GM18909 (cell line): ENCODE data around the gene CYP2A6.
"Not testable (repeated sequence)": the region's sequence is repeated elsewhere in the genome, so short reads cannot be mapped to it uniquely, and the experiment has no call there.

Experiments used
- ATAC-seq: cut with Tn5 transposase; IDR thresholded peaks from one replicate; pipeline ENCODE4 v1.9.1; 2021; ENCODE audit warnings: mild to moderate bottlenecking; ENCODE audit not compliant: unreplicated experiment, poor library complexity

Gene CYP2A6

DNA sequence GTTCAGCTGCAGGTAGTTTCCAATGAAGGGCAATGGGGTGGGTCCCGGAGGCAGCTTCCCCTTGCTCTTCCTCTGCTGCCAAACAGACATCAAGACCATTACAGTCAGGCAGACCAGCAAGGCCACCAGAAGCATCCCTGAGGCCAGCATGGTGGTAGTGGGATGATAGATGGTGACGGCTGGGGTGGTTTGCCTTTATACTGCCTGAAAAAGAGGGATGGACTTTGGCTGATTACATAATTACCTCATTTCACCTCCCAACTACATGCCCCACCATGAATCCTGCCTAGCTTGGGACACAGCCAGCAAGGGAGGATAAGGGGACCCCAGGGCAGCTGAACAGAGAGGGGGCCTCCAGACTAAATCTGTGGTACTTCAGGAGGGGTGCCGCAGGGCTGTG, at the start of gene CYP2A6:
CYP2A6 (minus strand) TSS at position 171 of the 400 bp plus-strand sequence; CDS start at position 150, 21 bp downstream.
- not testable (repeated sequence) for ATAC-seq

- not testable (repeated sequence) for ATAC-seq
Observed at GRCh38 chr19:40899964-40900363, 49.7 kb upstream of the CYP2A6 start.

- ATAC-seq, result not testable (repeated sequence)
Observed at GRCh38 chr19:40896843-40897789, 46.9 kb upstream of the CYP2A6 start.

DNA sequence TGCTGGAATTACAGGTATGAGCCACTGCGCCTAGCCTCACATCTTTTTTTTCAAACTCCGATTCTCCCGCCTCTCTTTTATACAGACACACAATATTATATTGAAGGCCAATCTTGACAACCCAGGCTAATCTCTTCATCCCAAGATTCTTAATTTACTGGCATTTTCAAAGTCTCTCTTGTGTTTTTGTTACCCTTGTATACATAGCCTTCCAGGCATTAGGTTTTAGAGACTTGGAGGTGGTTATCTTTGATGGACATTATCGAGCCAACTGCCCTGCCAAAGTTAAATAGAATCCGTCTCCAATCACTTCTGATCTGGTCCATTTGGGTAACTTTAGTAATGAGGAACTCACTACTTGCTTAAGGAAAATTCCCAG, 46.2 kb upstream of the CYP2A6 start:
- ATAC-seq, result no peak

DNA sequence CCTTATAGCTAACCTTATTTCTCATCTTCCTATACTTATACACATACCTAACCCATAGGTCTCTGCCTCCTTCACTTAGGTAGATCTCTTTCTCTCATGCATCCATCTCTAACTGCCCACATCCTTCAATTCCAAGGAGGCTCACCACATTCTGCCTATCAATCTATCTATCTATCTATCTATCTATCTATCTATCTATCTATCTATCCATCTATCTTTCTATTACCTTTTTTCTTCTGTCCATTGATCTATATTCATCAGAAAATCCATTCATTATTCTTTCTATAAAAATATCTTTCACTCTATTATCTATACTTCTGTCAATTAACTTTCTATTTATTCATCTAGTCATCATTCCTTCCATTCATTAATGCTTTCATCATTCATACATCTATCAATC, 42.9 kb upstream of the CYP2A6 start:
- ATAC-seq, result no peak

DNA sequence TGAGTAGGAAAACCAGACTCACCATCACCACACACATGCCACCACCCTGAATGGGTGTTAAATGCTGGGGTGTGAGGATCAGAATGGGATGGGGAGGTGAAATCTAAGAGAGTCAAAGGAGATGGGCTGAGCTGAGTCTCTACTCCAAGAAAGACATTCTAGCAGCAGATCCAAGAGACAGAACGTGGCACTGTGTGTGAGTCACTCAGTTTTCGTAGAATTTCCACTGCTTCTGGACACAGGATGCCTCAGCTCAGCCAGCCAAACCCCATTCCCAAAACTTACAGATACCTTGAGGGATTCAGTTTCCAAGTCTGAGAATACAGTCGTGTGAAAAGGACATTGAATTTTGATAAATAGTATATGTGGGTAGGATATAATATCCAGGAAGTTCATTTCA, 39.1 kb upstream of the CYP2A6 start:
- ATAC-seq, result no peak

GRCh38 chr19:40888191-40888590, 37.9 kb upstream of the CYP2A6 start:
- no peak for ATAC-seq

DNA sequence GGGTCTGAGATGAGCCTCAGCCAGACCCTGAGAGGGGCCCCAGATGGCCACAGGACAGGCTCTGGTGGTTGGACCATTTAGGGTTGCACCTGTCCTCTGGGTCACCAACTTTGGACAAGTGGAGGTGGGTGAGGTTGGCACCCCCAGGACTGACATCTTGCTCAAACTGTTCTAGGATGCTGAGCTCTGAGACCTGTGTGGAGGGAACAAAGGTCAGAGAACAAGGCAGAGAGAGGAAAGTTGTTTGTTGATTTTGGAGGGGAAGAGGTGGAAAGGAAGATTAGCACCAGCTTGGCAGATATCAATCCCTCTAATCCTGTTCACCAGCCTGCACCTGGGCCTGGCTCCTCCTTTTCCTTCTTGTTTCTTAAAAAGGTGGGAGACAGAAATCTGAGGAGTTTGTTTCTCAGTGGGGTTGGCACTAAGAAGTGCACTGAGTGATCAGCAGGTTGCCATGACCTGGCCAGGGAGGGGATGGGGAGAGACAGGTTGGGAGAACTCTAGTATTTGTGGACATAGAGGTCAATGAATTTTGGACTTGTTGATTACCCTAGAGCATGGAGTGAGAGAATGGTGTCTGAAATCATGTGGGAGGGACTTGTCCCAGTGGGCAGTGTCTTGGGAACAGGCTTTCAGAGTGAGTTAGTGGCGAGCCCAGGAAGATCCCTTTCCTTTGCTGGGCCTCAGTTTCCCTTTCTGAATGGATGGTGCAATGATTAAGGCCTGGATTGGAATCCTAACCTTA, 34.1 kb upstream of the CYP2A6 start:
- not testable (repeated sequence) for ATAC-seq

DNA sequence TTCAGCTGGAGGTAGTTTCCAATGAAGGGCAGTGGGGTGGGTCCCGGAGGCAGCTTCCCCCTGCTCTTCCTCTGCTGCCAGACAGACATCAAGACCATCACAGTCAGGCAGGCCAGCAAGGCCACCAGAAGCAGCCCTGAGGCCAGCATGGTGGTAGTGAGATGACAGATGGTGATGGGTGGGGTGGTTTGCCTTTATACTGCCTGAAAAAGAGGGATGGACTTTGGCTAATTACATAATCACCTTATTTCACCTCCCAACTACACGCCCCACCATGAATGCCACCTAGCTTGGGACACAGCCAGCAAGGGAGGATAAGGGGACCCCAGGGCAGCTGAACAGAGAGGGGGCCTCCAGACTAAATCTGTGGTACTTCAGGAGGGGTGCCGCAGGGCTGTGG, 31.8 kb upstream of the CYP2A6 start, which contains the start of gene CYP2A7:
CYP2A7 (minus strand) TSS at position 170 of the 400 bp plus-strand sequence; CDS start at position 149, 21 bp downstream.
- not testable (repeated sequence) for ATAC-seq

DNA sequence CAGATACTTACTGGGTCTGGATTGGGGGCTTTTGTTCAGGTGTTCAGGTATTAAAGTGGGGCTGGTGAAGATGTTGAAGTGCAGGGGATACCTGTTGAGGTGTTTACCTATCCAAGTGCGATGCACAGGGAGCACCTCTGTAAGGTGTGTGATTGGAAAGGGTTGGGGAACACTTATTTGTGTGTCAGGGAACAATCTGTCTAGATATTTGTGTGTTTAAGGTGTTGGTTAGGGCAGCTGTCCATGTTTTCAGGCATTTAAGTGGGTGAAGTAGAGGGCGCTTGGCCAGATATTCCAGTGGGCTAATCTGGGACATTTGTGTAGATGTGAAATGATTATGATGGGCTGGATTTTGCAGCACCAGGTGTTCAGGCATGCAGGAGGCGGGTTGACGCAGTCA, 29.1 kb upstream of the CYP2A6 start:
- ATAC-seq, result not testable (repeated sequence)

DNA sequence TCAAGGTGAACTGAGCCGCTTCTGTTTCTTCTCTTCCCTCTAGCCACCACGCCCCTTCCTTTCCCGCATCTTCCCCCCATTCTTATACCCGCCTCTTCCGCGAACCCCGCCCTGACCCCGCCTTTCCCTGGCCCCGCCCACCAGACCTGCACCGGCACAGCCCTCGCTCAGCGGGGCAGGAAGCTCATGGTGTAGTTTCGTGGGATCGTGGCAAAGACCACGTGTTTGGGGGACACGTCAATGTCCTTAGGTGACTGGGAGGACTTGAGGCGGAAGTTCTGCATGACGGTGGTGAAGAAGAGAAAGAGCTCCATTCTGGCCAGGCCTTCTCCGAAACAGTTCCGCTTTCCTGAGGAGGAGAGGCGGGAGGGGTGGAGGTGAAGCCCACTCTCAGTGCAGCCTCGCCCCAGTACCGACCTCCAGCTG, 25.3 kb upstream of the CYP2A6 start:
- not testable (repeated sequence) for ATAC-seq

GRCh38 chr19:40874874-40875273, 24.6 kb upstream of the CYP2A6 start:
- ATAC-seq, result not testable (repeated sequence)

DNA sequence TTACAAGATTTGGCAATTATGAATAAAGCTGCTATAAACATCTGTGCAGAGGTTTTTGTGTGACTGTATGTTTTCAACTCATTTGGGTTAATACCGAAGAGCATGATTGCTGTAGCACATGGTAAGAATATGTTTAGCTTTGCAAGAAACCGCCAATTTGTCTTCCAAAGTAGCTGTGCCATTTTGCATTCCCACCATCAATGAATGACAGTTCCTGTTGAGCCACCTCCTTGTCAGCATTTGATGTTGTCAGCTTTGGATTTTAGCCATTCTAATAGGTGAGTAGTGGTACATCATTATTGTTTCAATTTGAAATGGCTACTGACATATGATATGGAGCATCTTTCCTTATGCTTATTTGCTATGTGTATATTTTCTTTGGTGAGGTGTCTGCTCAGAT, 23.6 kb upstream of the CYP2A6 start:
- not testable (repeated sequence) for ATAC-seq

DNA sequence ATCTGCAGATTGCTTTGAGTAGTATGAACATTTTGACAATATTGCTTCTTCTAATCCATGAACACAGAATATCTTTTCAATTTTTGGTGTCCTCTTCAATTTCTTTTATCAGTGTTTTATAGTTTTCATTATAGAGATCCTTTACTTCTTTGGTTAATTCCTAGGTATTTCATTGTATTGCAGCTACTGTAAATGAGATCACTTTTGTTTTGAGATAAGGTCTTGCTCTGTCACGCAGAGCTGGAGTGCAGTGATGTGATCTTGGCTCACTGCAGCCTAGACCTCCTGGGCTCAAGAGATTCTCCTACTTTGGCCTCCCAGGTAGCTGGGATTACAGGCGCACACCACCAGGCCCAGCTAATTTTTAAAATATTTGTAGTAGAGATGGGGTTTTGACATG, 22.0 kb upstream of the CYP2A6 start:
- no peak for ATAC-seq

GRCh38 chr19:40867701-40868100, 17.5 kb upstream of the CYP2A6 start:
- no peak for ATAC-seq

DNA sequence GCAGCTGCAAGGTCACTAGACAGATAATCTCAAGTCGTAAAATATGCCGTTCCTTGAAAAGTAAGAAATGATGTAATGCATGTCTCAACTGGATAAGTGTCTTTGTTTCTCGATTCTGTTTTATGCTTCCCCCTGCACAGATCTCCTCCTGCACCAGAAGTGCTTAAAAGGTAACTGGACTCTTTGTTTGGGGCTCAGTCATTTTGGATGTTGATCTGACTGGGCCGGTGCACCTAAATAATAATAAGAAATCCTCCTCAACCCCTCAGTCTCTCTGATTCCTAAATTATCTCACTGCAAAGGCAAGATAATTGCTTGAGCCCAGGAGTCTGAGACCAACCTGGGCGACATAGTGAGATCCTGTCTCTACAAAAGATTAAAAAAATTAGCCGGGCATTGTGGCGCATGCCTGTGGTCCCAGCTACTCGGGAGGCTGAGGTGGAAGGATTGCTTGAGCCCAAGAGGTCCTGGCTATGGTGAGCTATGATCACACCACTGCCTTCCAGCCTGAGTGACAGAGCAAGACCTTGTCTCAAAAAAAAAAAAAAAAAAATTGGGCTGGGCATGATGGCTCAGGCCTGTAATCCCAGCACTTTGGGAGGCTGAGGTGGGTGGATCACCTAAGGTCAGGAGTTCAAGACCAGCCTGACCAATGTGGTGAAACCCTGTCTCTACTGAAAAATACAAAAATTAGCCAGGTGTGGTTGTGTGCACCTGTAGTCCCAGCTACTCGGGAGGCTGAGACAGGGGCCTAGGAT, 14.7 kb upstream of the CYP2A6 start:
- ATAC-seq, result not testable (repeated sequence)

DNA sequence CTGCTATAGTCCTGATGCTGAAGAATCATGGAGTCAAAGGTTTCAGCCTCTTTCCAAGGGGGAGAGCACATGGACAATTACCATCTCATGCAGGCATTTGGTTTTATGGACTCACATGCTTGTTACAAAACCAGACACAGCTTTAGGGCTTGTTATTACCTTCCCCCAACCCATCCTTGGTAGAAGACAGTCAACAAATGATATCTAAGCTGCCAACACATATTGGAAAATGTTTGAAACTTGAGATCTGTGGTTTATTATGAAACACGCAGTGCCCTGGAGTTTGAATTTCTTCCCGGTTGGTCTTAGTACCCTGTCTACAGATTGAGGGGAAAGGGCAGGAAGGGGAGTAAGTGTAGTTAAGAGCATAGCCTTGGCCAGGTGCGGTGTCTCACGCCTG, 12.5 kb upstream of the CYP2A6 start:
- ATAC-seq, result no peak

DNA sequence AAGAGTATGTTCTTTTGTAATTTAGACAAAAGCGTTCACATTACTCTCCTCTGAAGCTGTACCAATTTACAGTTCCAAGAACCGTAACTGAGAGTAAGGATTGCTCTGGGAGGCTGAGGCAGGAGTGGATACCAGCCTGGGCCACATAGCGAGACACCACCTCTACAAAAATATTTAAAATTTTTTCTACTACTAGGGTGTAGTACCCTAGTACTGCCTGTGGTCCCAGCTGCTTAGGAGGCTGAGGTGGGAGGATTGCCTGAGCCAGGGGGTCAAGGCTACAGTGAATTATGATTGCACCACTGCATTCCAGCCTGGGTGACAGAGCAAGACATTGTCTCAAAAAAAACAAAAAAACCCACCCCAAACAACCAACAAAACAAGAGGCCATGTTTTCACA, 12.1 kb upstream of the CYP2A6 start:
- ATAC-seq, result no peak

DNA sequence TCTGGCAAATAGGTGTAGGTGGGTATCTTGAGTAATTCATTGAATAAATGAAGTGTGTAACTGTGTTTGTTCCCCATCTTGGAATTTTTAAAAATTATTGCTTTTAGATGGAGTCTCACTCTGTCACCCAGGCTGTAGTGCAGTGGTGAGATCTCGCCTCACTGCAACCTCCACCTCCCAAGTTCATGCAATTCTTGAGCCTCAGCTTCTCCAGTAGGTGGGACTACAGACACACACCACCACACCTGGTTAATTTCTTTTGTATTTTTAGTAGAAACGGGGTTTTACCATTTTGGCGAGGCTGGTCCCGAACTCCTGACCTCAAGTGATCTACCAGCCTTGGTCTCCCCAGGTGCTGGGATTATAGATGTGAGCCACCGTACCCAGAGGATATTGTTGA, 7.9 kb upstream of the CYP2A6 start:
- ATAC-seq, result no peak

DNA sequence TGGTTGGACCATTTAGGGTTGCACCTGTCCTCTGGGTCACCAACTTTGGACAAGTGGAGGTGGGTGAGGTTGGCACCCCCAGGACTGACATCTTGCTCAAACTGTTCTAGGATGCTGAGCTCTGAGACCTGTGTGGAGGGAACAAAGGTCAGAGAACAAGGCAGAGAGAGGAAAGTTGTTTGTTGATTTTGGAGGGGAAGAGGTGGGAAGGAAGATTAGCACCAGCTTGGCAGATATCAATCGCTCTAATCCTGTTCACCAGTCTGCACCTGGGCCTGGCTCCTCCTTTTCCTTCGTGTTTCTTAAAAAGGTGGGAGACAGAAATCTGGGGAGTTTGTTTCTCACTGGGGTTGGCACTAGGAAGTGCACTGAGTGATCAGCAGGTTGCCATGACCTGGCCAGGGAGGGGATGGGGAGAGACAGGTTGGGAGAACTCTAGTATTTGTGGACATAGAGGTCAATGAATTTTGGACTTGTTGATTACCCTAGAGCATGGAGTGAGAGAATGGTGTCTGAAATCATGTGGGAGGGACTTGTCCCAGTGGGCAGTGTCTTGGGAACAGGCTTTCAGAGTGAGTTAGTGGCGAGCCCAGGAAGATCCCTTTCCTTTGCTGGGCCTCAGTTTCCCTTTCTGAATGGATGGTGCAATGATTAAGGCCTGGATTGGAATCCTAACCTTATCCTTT, 2.4 kb upstream of the CYP2A6 start:
- not testable (repeated sequence) for ATAC-seq
